Mesothelial cell of epicardium (in vitro differentiated cells): ENCODE results near the gene ZNF746. TPM values are rescaled to one million over a fixed set of nuclear protein-coding genes. Genes with fewer than 3 reads are reported as not detected.

Experiments used
- DNase-seq, 2 experiments: peaks; one replicate each; pipeline ENCODE4 v3.0.0; 2021; ENCODE audit warnings: low spot score in 2 of 2; ENCODE audit not compliant: unreplicated experiment in 2 of 2
- H3K27ac Mint-ChIP-seq: 2 replicates; pipeline ENCODE4 v1.8.0; 2021; ENCODE audit warnings: mixed read lengths
- H3K27me3 Mint-ChIP-seq: 2 replicates; pipeline ENCODE4 v1.8.0; 2021; ENCODE audit warnings: low read depth, mixed read lengths
- H3K36me3 Mint-ChIP-seq: 2 replicates; pipeline ENCODE4 v1.8.0; 2021; ENCODE audit warnings: mixed read lengths
- H3K4me1 Mint-ChIP-seq: 2 replicates; pipeline ENCODE4 v1.8.0; 2021; ENCODE audit warnings: mixed read lengths
- H3K4me3 Mint-ChIP-seq: 2 replicates; pipeline ENCODE4 v1.8.0; 2021; ENCODE audit warnings: mild to moderate bottlenecking, moderate library complexity, mixed read lengths
- H3K9me3 Mint-ChIP-seq: 2 replicates; pipeline ENCODE4 v1.8.0; 2021; ENCODE audit warnings: mixed read lengths
- total RNA-seq: library from RNA; stranded (reverse); gene quantifications from 3 replicates; pipeline ENCODE4 v1.2.1, GENCODE V29; 2021
- TF ChIP-seq, protein P1 (sequence below): fragments of 200-600 bp; sonication (generic); IDR thresholded peaks from one replicate; pipeline ENCODE4 v1.5.0; 2021; ENCODE audit warnings: antibody characterized with exemption; ENCODE audit not compliant: unreplicated experiment

The ZNF746 gene
- total RNA-seq, 1 donor from 2014 or later: 27.3 TPM

DNA sequence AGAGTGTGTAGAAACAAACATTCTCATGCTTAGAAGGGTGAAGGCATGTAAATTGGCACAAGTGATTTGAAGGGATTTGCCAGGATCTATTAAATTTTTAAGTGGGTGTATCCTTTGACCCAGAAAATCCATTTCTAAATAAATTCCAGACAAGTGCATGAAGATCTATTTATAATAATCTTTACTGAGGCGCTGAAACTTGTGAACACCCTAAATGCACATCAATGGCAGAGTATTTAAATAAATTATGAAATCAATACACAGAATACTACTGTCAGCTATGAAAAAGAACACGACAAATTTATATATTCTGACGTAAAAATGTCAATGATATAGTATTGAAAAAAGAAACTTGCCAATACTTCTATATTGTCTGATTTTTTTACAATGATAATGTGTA is 54.7 kb downstream of the ZNF746 start:
- H3K4me1 Mint-ChIP-seq: no peaks in the 10 kb centered on the region
- H3K27me3 Mint-ChIP-seq: no peaks in the 10 kb centered on the region
- no peak overlapping the region for H3K27ac Mint-ChIP-seq
- H3K36me3 Mint-ChIP-seq: peaks cover 27% of the 10 kb centered on the region
- no peak for DNase-seq
- TF ChIP-seq, protein P1, sequence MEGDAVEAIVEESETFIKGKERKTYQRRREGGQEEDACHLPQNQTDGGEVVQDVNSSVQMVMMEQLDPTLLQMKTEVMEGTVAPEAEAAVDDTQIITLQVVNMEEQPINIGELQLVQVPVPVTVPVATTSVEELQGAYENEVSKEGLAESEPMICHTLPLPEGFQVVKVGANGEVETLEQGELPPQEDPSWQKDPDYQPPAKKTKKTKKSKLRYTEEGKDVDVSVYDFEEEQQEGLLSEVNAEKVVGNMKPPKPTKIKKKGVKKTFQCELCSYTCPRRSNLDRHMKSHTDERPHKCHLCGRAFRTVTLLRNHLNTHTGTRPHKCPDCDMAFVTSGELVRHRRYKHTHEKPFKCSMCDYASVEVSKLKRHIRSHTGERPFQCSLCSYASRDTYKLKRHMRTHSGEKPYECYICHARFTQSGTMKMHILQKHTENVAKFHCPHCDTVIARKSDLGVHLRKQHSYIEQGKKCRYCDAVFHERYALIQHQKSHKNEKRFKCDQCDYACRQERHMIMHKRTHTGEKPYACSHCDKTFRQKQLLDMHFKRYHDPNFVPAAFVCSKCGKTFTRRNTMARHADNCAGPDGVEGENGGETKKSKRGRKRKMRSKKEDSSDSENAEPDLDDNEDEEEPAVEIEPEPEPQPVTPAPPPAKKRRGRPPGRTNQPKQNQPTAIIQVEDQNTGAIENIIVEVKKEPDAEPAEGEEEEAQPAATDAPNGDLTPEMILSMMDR: no peak
- H3K9me3 Mint-ChIP-seq: no peaks in the 10 kb centered on the region
- H3K4me3 Mint-ChIP-seq: no peak overlapping the region

GRCh38 chr7:149440222-149440621 is 57.4 kb downstream of the ZNF746 start:
- no peaks in the 10 kb centered on the region for H3K9me3 Mint-ChIP-seq
- no peaks in the 10 kb centered on the region for H3K4me1 Mint-ChIP-seq
- H3K4me3 Mint-ChIP-seq: no peak overlapping the region
- no peaks in the 10 kb centered on the region for H3K27me3 Mint-ChIP-seq
- H3K36me3 Mint-ChIP-seq: peaks cover 12% of the 10 kb centered on the region
- H3K27ac Mint-ChIP-seq: no peak overlapping the region
- TF ChIP-seq, protein P1: no peak
- DNase-seq: no peak

- Mint-ChIP-seq H3K27me3 (no peaks in the 10 kb centered on the region), H3K36me3 (peaks cover 36% of the 10 kb centered on the region), H3K27ac (no peak overlapping the region), H3K4me3 (no peak overlapping the region), H3K9me3 (no peaks in the 10 kb centered on the region), H3K4me1 (no peaks in the 10 kb centered on the region)
- no peak for DNase-seq
- TF ChIP-seq, protein P1: no peak
These were observed 61.3 kb downstream of the ZNF746 start for GRCh38 chr7:149436358-149436757.

- Mint-ChIP-seq H3K27me3 (no peaks in the 10 kb centered on the region), H3K36me3 (peaks cover 42% of the 10 kb centered on the region), H3K4me3 (no peak overlapping the region), H3K4me1 (no peaks in the 10 kb centered on the region), H3K27ac (no peak overlapping the region), H3K9me3 (no peaks in the 10 kb centered on the region)
- TF ChIP-seq, protein P1: no peak
- no peak for DNase-seq
These were observed 64.5 kb downstream of the ZNF746 start for GRCh38 chr7:149433124-149433523.

GRCh38 chr7:149432121-149432691 is 65.4 kb downstream of the ZNF746 start:
- H3K27ac Mint-ChIP-seq: no peak overlapping the region
- H3K9me3 Mint-ChIP-seq: no peaks in the 10 kb centered on the region
- TF ChIP-seq, protein P1: no peak
- H3K27me3 Mint-ChIP-seq: no peaks in the 10 kb centered on the region
- H3K36me3 Mint-ChIP-seq: peaks cover 42% of the 10 kb centered on the region
- no peak overlapping the region for H3K4me3 Mint-ChIP-seq
- no peaks in the 10 kb centered on the region for H3K4me1 Mint-ChIP-seq
- DNase-seq: no peak

GRCh38 chr7:149431486-149432120 is 66.0 kb downstream of the ZNF746 start:
- H3K9me3 Mint-ChIP-seq: no peaks in the 10 kb centered on the region
- no peaks in the 10 kb centered on the region for H3K27me3 Mint-ChIP-seq
- no peak overlapping the region for H3K27ac Mint-ChIP-seq
- no peak overlapping the region for H3K4me3 Mint-ChIP-seq
- DNase-seq: no peak
- H3K36me3 Mint-ChIP-seq: peaks cover 40% of the 10 kb centered on the region
- TF ChIP-seq, protein P1: no peak
- no peaks in the 10 kb centered on the region for H3K4me1 Mint-ChIP-seq
